ENCODE measurements around the gene FGF3.

GRCh38 chr11:69826773-69827172 is 7.6 kb upstream of the FGF3 start:
- no peak for TF ChIP-seq CTCF (conservative IDR thresholded peaks at IDR 0.05)
- TF ChIP-seq ZFX (IDR thresholded peaks at IDR 0.05): no peak

All from C4-2B (cell line).